Testis (tissue), 3 donors: Measurements from ENCODE around the gene SLC24A2. TPM values are rescaled to one million over a fixed set of nuclear protein-coding genes. Genes with fewer than 3 reads are reported as not detected.

Experiments
- DNase-seq: peaks from one replicate; pipeline ENCODE4 v3.0.0-alpha.2; 2019
- H3K27ac ChIP-seq, 2 donors: fragments of 200-600 bp; sonication (generic); one replicate each; pipeline ENCODE4 v1.5.1; 2019
- H3K27me3 ChIP-seq: fragments of 200-600 bp; sonication (generic); one replicate; pipeline ENCODE4 v1.5.1; 2019
- H3K36me3 ChIP-seq: fragments of 200-600 bp; sonication (generic); one replicate; pipeline ENCODE4 v1.5.1; 2017; ENCODE audit warnings: low read depth; ENCODE audit errors: missing control alignments
- H3K4me1 ChIP-seq: fragments of 200-600 bp; sonication (generic); one replicate; pipeline ENCODE4 v1.5.1; 2019
- H3K4me3 ChIP-seq, 2 donors: fragments of 200-600 bp; sonication (generic); one replicate each; pipeline ENCODE4 v1.5.1; 2017 to 2019
- H3K9me3 ChIP-seq: fragments of 200-600 bp; sonication (generic); one replicate; pipeline ENCODE4 v1.5.1; 2017
- POLR2A ChIP-seq: fragments of 450-650 bp; IDR thresholded peaks from one replicate; pipeline ENCODE4 v1.6.1; 2017; ENCODE audit warnings: antibody characterized with exemption, mild to moderate bottlenecking, moderate library complexity
- WGBS, 2 donors: methylation state at CpG; one replicate each; pipeline ENCODE4 v1.1.5; 2018; 5-methylcytosine and 5-hydroxymethylcytosine counted together
- intact Hi-C: fragments of 100-400 bp; cut with DNase I; formaldehyde crosslinking; loops from one replicate; pipeline ENCODE4 v1.15.1; 2023; ENCODE audit warnings: low total_unique reads
- polyA plus RNA-seq: library from polyadenylated mRNA; stranded (reverse); fragments of 350-450 nt; fragmentation: Illumina TruSeq; extraction: RNeasy Lipid Tissue Mini Kit (QIAGEN cat#74804); gene quantifications from one replicate; pipeline ENCODE4 v1.2.3, GENCODE V29; 2014; ENCODE audit warnings: low read depth, low replicate concordance; ENCODE audit not compliant: insufficient read depth
- total RNA-seq, 2 donors: library from RNA; depleted of rRNA; stranded (reverse); fragments of >200 nt; gene quantifications; one replicate each; pipeline ENCODE4 v1.2.3, GENCODE V29; 2016
- TF ChIP-seq, protein P1 (sequence below), 3 experiments: fragments of 450-650 bp in 2 of 3; fragments of 200-600 bp in 1 of 3; sonication (generic) in 1 of 3; IDR thresholded peaks; one replicate each; pipeline ENCODE4 v1.5.1; 2016 to 2019; ENCODE audit warnings: antibody characterized with exemption in 3 of 3, mild to moderate bottlenecking in 2 of 3, moderate library complexity in 1 of 3

Gene SLC24A2
- total and polyA plus RNA-seq, 3 donors from 2014 or later, result 0.40 to 1.7 (median 1.7) TPM

DNA sequence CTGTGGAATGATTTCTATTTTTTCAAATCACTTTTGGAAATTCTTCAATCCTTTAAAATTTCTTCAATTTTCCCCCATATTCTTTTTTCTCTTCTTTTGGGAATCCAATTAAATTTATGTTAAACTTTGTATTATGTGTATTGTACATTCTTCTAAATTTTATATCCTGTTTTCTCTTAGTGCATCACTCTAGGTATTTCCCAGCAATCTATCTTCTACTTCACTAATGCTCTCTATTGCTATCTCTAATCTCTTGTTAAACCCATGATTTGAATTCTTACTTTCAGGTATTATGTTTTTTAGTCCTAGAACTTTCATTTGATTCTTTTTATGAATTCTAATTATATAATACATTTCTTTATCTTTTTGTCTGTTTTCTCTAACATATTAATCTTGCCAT, 23.4 kb upstream of the SLC24A2 start:
- intact Hi-C loops, result no loop called here
- no peak overlapping the region for H3K27ac ChIP-seq
- no peaks in the 10 kb centered on the region for H3K9me3 ChIP-seq
- no peak overlapping the region for H3K4me3 ChIP-seq
- no peak for DNase-seq
- no peaks in the 10 kb centered on the region for H3K4me1 ChIP-seq
- TF ChIP-seq POLR2A, result no peak
- TF ChIP-seq, protein P1, sequence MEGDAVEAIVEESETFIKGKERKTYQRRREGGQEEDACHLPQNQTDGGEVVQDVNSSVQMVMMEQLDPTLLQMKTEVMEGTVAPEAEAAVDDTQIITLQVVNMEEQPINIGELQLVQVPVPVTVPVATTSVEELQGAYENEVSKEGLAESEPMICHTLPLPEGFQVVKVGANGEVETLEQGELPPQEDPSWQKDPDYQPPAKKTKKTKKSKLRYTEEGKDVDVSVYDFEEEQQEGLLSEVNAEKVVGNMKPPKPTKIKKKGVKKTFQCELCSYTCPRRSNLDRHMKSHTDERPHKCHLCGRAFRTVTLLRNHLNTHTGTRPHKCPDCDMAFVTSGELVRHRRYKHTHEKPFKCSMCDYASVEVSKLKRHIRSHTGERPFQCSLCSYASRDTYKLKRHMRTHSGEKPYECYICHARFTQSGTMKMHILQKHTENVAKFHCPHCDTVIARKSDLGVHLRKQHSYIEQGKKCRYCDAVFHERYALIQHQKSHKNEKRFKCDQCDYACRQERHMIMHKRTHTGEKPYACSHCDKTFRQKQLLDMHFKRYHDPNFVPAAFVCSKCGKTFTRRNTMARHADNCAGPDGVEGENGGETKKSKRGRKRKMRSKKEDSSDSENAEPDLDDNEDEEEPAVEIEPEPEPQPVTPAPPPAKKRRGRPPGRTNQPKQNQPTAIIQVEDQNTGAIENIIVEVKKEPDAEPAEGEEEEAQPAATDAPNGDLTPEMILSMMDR (IDR thresholded peaks at IDR 0.05), result no peak
- H3K27me3 ChIP-seq, result no peaks in the 10 kb centered on the region
- no peaks in the 10 kb centered on the region for H3K36me3 ChIP-seq

DNA sequence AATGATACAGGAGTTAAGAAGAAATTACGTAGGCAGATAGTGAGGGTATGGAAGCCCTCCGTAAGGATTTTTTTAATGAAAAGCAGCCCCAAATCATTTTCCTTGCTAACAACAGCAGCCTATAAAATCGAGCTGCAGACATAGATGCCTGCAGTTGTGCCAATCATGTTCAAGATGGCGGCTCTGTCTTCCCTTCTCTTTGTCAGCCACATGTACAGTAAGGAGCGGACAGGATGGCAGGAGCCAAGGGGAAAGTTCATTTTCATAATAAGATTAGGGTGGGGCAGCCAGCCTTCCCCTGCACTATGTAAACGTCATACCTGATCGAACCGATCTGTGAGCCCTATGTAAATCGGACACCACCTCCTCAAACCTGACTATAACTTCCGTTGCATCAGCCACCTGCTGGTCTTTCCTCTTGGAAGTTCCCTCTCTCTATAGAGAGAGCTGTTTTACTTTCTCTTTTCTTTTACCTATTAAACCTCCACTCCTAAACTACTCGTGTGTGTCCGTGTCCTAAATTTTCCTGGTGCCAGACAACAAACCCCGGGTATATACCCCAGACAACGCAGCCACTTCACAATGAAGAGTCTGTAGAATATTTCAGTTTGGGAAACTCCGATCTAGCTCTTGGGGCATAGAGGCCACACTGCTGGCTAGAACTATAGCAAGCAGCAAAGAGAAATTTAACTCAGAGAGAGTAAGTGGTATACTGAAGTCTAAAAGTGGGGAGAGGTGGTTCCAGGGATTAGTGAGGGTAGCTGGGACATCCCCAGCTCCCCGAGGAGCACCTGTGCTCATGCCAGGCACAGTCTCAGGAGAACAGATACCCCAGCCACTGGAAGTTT, 20.8 kb upstream of the SLC24A2 start:
- H3K27me3 ChIP-seq, result no peaks in the 10 kb centered on the region
- TF ChIP-seq POLR2A, result no peak
- TF ChIP-seq, protein P1 (IDR thresholded peaks at IDR 0.05), result no peak
- peak overlapping the region in 1 of 2 donors; percentile 42 for H3K4me3 ChIP-seq
- peak; percentile 18 for DNase-seq
- H3K36me3 ChIP-seq, result no peaks in the 10 kb centered on the region
- H3K9me3 ChIP-seq, result no peaks in the 10 kb centered on the region
- WGBS, 2 donors, result 69 to 76% methylated on average over 16 of the region's 16 CpGs
- H3K27ac ChIP-seq, result no peak overlapping the region
- H3K4me1 ChIP-seq, result no peaks in the 10 kb centered on the region
- intact Hi-C loops, result no loop called here

DNA sequence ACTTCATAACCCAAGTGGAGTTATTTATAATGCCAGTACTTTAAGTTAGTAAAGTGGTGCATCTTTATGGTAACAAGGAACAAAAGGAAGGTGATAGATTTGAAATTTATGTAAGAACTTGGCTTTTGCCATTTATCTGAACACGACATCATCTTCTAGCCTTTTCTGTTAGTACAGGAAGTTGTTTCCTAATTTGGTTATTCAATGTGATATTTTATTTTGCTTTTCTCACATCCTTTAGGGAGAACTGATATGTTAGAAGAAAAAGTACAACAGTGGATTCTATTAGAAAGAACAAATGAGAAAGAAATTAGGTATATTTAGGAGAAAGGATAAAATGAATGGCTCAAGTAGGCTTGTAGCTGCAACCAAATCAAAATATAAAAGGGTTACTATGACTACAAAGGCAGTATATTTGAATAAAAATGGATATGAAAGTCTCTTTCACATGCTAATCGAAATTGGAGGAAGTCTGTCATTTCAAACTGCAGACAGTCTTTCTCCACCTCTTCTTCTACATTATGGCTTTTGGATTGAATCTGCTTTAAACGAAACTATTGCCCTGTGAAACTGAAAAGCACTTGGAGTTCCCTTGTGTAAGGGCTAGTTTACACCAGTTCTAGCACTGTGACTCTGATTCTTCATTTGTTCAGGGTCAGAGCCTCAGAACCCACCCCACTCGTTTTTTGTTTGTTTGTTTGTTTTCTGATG, 18.5 kb upstream of the SLC24A2 start:
- no peaks in the 10 kb centered on the region for H3K27me3 ChIP-seq
- WGBS, 2 donors, result 45 to 46% methylated on average over 4 of the region's 4 CpGs
- H3K4me3 ChIP-seq, result no peak overlapping the region
- TF ChIP-seq, protein P1 (IDR thresholded peaks at IDR 0.05), result no peak
- no peak for TF ChIP-seq POLR2A
- no peaks in the 10 kb centered on the region for H3K4me1 ChIP-seq
- no peak for DNase-seq
- intact Hi-C loops, result no loop called here
- H3K9me3 ChIP-seq, result no peaks in the 10 kb centered on the region
- no peaks in the 10 kb centered on the region for H3K36me3 ChIP-seq
- H3K27ac ChIP-seq, result no peak overlapping the region

DNA sequence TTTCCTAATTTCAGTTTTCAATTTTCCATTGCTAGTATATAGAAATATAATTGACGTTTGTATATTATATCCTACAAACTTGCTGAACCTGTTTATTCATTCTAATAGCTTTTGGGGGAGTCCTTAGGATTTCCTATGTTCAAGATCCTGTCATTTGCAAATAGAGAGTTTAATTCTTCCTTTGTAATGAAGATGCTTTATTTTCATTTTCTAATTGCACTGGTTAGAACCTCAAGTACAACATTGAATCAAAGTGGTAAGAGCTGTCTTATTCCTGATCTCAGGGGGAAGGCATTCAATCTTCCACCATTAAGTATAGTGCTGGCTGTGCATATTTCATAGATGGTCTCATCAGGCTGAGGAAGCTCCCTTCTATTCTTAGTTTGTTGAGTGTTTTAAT, 15.6 kb upstream of the SLC24A2 start:
- H3K9me3 ChIP-seq, result no peaks in the 10 kb centered on the region
- H3K27ac ChIP-seq, result no peak overlapping the region
- no peak overlapping the region for H3K4me3 ChIP-seq
- intact Hi-C loops, result no loop called here
- no peaks in the 10 kb centered on the region for H3K27me3 ChIP-seq
- no peak for DNase-seq
- 21 to 41% methylated on average over 1 of the region's 1 CpG for WGBS, 2 donors
- no peaks in the 10 kb centered on the region for H3K36me3 ChIP-seq
- no peaks in the 10 kb centered on the region for H3K4me1 ChIP-seq
- TF ChIP-seq, protein P1 (IDR thresholded peaks at IDR 0.05), result no peak
- no peak for TF ChIP-seq POLR2A
